SK-N-SH treated with all-trans-retinoic acid at 6 μM for 48 hours (cell line): ENCODE measurements around the gene TTC39C.

Experiments used
- ATAC-seq: fragments of 200-7000 bp; cut with Tn5 transposase; 3 replicates; pipeline ENCODE4 v1.9.1; 2020; ENCODE audit warnings: mild to moderate bottlenecking, moderate library complexity
- ARNTL ChIP-seq: fragments of 450-650 bp; formaldehyde crosslinking; IDR thresholded peaks from 2 replicates; pipeline ENCODE4 v1.5.0; 2020; ENCODE audit warnings: low read depth, mild to moderate bottlenecking, moderate library complexity, borderline replicate concordance
- BACH2 ChIP-seq: fragments of 250-450 bp; sonication (Bioruptor Pico); IDR thresholded peaks from 2 replicates; pipeline ENCODE4 v1.9.0; 2021; ENCODE audit warnings: mild to moderate bottlenecking, borderline replicate concordance
- CREB5 ChIP-seq: fragments of 250-450 bp; sonication (Bioruptor Pico); IDR thresholded peaks from 2 replicates; pipeline ENCODE4 v1.5.1; 2020; ENCODE audit warnings: low read depth, mild to moderate bottlenecking, moderate library complexity
- CSDC2 ChIP-seq: fragments of 250-450 bp; sonication (Bioruptor Pico); IDR thresholded peaks from 2 replicates; pipeline ENCODE4 v1.5.0; 2020; ENCODE audit warnings: mild to moderate bottlenecking, moderate library complexity
- CSRNP3 ChIP-seq: fragments of 250-450 bp; sonication (Bioruptor Pico); IDR thresholded peaks from 2 replicates; pipeline ENCODE4 v1.5.1; 2021; ENCODE audit warnings: mild to moderate bottlenecking, moderate library complexity
- ESRRG ChIP-seq: fragments of 250-450 bp; sonication (Bioruptor Pico); IDR thresholded peaks from 2 replicates; pipeline ENCODE4 v1.6.1; 2021; ENCODE audit warnings: mild to moderate bottlenecking
- GLIS3 ChIP-seq: fragments of 250-450 bp; sonication (Bioruptor Pico); IDR thresholded peaks from 2 replicates; pipeline ENCODE4 v1.5.0; 2020; ENCODE audit warnings: mild to moderate bottlenecking, moderate library complexity
- ISL1 ChIP-seq: fragments of 250-450 bp; sonication (Bioruptor Pico); IDR thresholded peaks from 2 replicates; pipeline ENCODE4 v2.1.2; 2022; ENCODE audit warnings: mild to moderate bottlenecking, moderate library complexity
- OSR1 ChIP-seq: fragments of 250-450 bp; sonication (Bioruptor Pico); IDR thresholded peaks from 2 replicates; pipeline ENCODE4 v1.8.0; 2022; ENCODE audit warnings: moderate library complexity, mild to moderate bottlenecking, inconsistent platforms
- PATZ1 ChIP-seq: fragments of 250-450 bp; sonication (Bioruptor Pico); IDR thresholded peaks from 2 replicates; pipeline ENCODE4 v1.8.0; 2020; ENCODE audit warnings: mild to moderate bottlenecking, moderate library complexity, borderline replicate concordance
- POU6F1 ChIP-seq: fragments of 250-450 bp; sonication (Bioruptor Pico); IDR thresholded peaks from 2 replicates; pipeline ENCODE4 v1.8.0; 2021; ENCODE audit warnings: low read depth, mild to moderate bottlenecking, moderate library complexity, borderline replicate concordance
- PPARA ChIP-seq: fragments of 250-450 bp; sonication (Bioruptor Pico); IDR thresholded peaks from 2 replicates; pipeline ENCODE4 v1.5.0; 2020; ENCODE audit warnings: mild to moderate bottlenecking, borderline replicate concordance
- RARB ChIP-seq: fragments of 250-450 bp; sonication (Bioruptor Pico); IDR thresholded peaks from 2 replicates; pipeline ENCODE4 v1.8.0; 2021; ENCODE audit warnings: mild to moderate bottlenecking, moderate library complexity
- SNAI2 ChIP-seq: fragments of 250-450 bp; sonication (Bioruptor Pico); IDR thresholded peaks from 2 replicates; pipeline ENCODE4 v1.5.0; 2020; ENCODE audit warnings: mild to moderate bottlenecking, moderate library complexity
- TCF4 ChIP-seq: fragments of 250-450 bp; sonication (Bioruptor Pico); IDR thresholded peaks from 2 replicates; pipeline ENCODE4 v1.8.0; 2021; ENCODE audit warnings: mild to moderate bottlenecking, moderate library complexity, borderline replicate concordance
- TOX ChIP-seq: fragments of 250-450 bp; sonication (Bioruptor Pico); IDR thresholded peaks from 2 replicates; pipeline ENCODE4 v1.8.0; 2021; ENCODE audit warnings: mild to moderate bottlenecking, moderate library complexity, borderline replicate concordance
- TSHZ2 ChIP-seq: fragments of 250-450 bp; sonication (Bioruptor Pico); IDR thresholded peaks from 2 replicates; pipeline ENCODE4 v1.5.0; 2020; ENCODE audit warnings: mild to moderate bottlenecking, moderate library complexity
- ZC3H10 ChIP-seq: fragments of 250-450 bp; sonication (Bioruptor Pico); IDR thresholded peaks from 2 replicates; pipeline ENCODE4 v1.5.1; 2021; ENCODE audit warnings: mild to moderate bottlenecking, moderate library complexity
- ZFP3 ChIP-seq: fragments of 250-450 bp; sonication (Bioruptor Pico); IDR thresholded peaks from 2 replicates; pipeline ENCODE4 v1.5.0; 2020; ENCODE audit warnings: mild to moderate bottlenecking, moderate library complexity
- ZNF565 ChIP-seq: fragments of 450-650 bp; formaldehyde crosslinking; conservative IDR thresholded peaks from 2 replicates; pipeline ENCODE4 v1.5.0; 2020; ENCODE audit warnings: low read depth, mild to moderate bottlenecking, moderate library complexity
- ZNF70 ChIP-seq: fragments of 450-650 bp; formaldehyde crosslinking; IDR thresholded peaks from 2 replicates; pipeline ENCODE4 v1.5.0; 2020; ENCODE audit warnings: mild to moderate bottlenecking, moderate library complexity
- ZNF8 ChIP-seq: fragments of 450-650 bp; formaldehyde crosslinking; IDR thresholded peaks from 2 replicates; pipeline ENCODE4 v1.5.0; 2020; ENCODE audit warnings: mild to moderate bottlenecking, moderate library complexity

The TTC39C gene

GRCh38 chr18:24157855-24158254 lies 143.3 kb downstream of the TTC39C start:
- TF ChIP-seq GLIS3 (CRISPR knock-in tag) (no peak), POU6F1 (CRISPR knock-in tag) (no peak)
- ATAC-seq: no peak

GRCh38 chr18:24160086-24160485 lies 145.5 kb downstream of the TTC39C start:
- TF ChIP-seq TCF4 (CRISPR knock-in tag) (no peak), OSR1 (CRISPR knock-in tag) (no peak), ZC3H10 (no peak), ZNF70 (CRISPR knock-in tag) (no peak), ZFP3 (no peak), ESRRG (CRISPR knock-in tag) (no peak), ISL1 (no peak), CSRNP3 (CRISPR knock-in tag) (no peak), CSDC2 (CRISPR knock-in tag) (no peak), TOX (CRISPR knock-in tag) (no peak), GLIS3 (CRISPR knock-in tag) (no peak), POU6F1 (CRISPR knock-in tag) (no peak)
- no peak for ATAC-seq

- TF ChIP-seq CREB5 (no peak), ZNF565 (CRISPR knock-in tag) (no peak), CSDC2 (CRISPR knock-in tag) (no peak), ISL1 (no peak), PPARA (no peak), ZFP3 (no peak), TOX (CRISPR knock-in tag) (no peak)
- no peak for ATAC-seq
Measured at GRCh38 chr18:24161304-24161703, 146.8 kb downstream of the TTC39C start.

GRCh38 chr18:24168496-24168895 lies 153.9 kb downstream of the TTC39C start:
- ATAC-seq: no peak
- no peak for TF ChIP-seq CSDC2 (CRISPR knock-in tag)

GRCh38 chr18:24170360-24170759 lies 155.8 kb downstream of the TTC39C start:
- ATAC-seq: no peak
- TF ChIP-seq ZNF70 (CRISPR knock-in tag): no peak
- no peak for TF ChIP-seq BACH2 (CRISPR knock-in tag)
- no peak for TF ChIP-seq ZFP3
- TF ChIP-seq ZNF565 (CRISPR knock-in tag): no peak
- no peak for TF ChIP-seq CSRNP3 (CRISPR knock-in tag)
- TF ChIP-seq ZNF8 (CRISPR knock-in tag): no peak
- TF ChIP-seq TSHZ2 (CRISPR knock-in tag): no peak
- no peak for TF ChIP-seq SNAI2 (CRISPR knock-in tag)
- no peak for TF ChIP-seq ESRRG (CRISPR knock-in tag)
- TF ChIP-seq PATZ1 (CRISPR knock-in tag): no peak
- no peak for TF ChIP-seq TOX (CRISPR knock-in tag)
- TF ChIP-seq OSR1 (CRISPR knock-in tag): no peak
- TF ChIP-seq CSDC2 (CRISPR knock-in tag): no peak
- no peak for TF ChIP-seq RARB
- no peak for TF ChIP-seq TCF4 (CRISPR knock-in tag)
- TF ChIP-seq PPARA: no peak
- no peak for TF ChIP-seq ARNTL
